Activated T-cell treated with anti-CD3 and anti-CD28 coated beads, Interleukin-2, amount 50 U/mL, for 72 hours (primary cell): ENCODE results near the gene SLC17A1. TPM values are rescaled to one million over a fixed set of nuclear protein-coding genes. Genes with fewer than 3 reads are reported as not detected.

Experiments used
- ATAC-seq, 2 donors: fragments of 150-1000 bp; cut with Tn5 transposase; replicated peaks in 1 of 2; 2 replicates each; pipeline ENCODE4 v1.10.0; 2021; ENCODE audit warnings: moderate library complexity in 2 of 2, mild to moderate bottlenecking in 1 of 2
- DNase-seq, 2 donors: peaks; one replicate each; pipeline ENCODE4 v3.0.0; 2021 to 2022; ENCODE audit warnings: mixed read lengths in 1 of 2
- H3K27ac Mint-ChIP-seq: one replicate; pipeline ENCODE4 v1.8.0; 2022; ENCODE audit warnings: mild to moderate bottlenecking, moderate library complexity, mixed read lengths
- H3K27me3 Mint-ChIP-seq: one replicate; pipeline ENCODE4 v1.8.0; 2022; ENCODE audit warnings: low read depth, mixed read lengths
- H3K36me3 Mint-ChIP-seq, 2 donors: one replicate each; pipeline ENCODE4 v1.8.0; 2022; ENCODE audit warnings: mixed read lengths in 2 of 2, mild to moderate bottlenecking in 1 of 2; ENCODE audit not compliant: insufficient read depth in 2 of 2
- H3K4me1 Mint-ChIP-seq: one replicate; pipeline ENCODE4 v1.8.0; 2022; ENCODE audit warnings: low read depth, mixed read lengths
- H3K4me3 Mint-ChIP-seq, 2 donors: one replicate each; pipeline ENCODE4 v1.8.0; 2022; ENCODE audit warnings: mild to moderate bottlenecking in 2 of 2, mixed read lengths in 2 of 2, moderate library complexity in 2 of 2
- H3K9me3 Mint-ChIP-seq, 2 donors: one replicate each; pipeline ENCODE4 v1.8.0; 2022; ENCODE audit warnings: mixed read lengths in 2 of 2
- total RNA-seq, 2 donors: library from RNA; stranded (reverse); gene quantifications; one replicate each; pipeline ENCODE4 v1.2.3, GENCODE V29; 2022

Gene SLC17A1, protein sequence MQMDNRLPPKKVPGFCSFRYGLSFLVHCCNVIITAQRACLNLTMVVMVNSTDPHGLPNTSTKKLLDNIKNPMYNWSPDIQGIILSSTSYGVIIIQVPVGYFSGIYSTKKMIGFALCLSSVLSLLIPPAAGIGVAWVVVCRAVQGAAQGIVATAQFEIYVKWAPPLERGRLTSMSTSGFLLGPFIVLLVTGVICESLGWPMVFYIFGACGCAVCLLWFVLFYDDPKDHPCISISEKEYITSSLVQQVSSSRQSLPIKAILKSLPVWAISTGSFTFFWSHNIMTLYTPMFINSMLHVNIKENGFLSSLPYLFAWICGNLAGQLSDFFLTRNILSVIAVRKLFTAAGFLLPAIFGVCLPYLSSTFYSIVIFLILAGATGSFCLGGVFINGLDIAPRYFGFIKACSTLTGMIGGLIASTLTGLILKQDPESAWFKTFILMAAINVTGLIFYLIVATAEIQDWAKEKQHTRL
- under 1 TPM in 1 of 2 donors, not detected in 1; 0.29 TPM for total RNA-seq

DNA sequence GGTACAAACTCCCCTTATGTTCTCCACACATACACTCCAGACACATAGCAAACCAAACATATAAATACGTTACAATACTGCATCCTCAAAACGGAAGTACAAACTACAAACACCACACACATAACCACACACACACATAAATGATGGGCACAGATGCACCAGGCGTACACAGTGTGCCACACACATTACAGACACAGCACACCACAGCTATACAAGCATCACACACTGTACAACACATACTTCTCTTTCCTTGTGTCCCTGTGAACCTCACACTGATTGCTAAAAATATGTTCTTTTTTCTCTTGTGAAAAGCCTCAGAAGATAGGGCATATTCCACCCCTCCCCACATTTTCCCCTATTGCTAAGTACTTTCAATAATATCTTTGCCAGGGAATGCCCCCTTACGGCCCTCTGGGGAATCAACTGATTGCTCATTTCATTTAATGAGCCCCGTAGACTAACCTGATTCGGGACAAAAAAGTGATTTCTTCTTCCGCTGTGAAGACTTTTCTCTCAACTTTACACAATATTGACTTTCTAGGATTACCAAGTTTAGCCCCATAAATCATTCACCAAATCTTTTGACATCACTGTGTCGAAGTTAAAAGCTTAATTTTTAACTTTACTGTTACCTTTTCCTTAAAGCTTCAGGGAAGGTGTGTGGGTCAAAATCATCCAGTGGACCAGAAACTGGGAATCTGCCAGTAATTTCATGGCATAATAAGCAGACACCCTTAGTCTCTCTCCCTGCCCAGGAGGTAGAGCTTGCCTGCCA is at the start of gene SLC17A1:
Gene SLC17A1, minus strand, starts transcription at position 521 of the 775 bp plus-strand sequence. CDS start 1,495 bp downstream, outside the sequence.
- Mint-ChIP-seq H3K4me3 (no peak within 1 kb of the TSS), H3K4me1 (peaks cover 20% of the 10 kb centered on the region), H3K27ac (no peak within 1 kb of the TSS), H3K27me3 (peaks cover 35% of the 10 kb centered on the region), H3K36me3 (peaks cover 0 to 2% of the 10 kb centered on the region in 2 donors), H3K9me3 (peaks cover 0 to 2% of the 10 kb centered on the region in 2 donors)
- ATAC-seq, result no peak
- no peak for DNase-seq

DNA sequence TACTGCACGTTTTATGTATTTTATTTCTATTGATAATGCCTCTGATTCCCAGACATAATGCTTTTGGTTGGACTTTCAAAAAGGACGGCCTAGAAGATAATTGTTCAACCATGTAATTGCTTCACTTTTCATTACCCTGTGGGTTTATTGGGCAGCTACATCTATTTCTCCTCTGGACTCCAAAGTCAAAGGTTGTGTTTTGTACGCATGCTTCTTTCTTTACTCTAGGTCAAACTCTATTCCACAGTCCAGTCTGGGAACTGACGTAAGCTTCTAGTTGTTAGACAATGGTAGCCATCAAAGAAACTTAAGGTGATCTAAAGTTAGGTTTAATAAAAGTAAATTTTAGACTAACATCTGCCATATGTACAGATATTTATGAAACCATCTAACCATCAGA is 48.7 kb upstream of the SLC17A1 start:
- H3K27me3 Mint-ChIP-seq, result no peaks in the 10 kb centered on the region
- H3K9me3 Mint-ChIP-seq, result no peaks in the 10 kb centered on the region
- peaks cover 7% of the 10 kb centered on the region for H3K4me1 Mint-ChIP-seq
- DNase-seq (no peak), ATAC-seq (no peak)
- no peaks in the 10 kb centered on the region for H3K36me3 Mint-ChIP-seq
- H3K4me3 Mint-ChIP-seq, result no peak overlapping the region
- H3K27ac Mint-ChIP-seq, result no peak overlapping the region

DNA sequence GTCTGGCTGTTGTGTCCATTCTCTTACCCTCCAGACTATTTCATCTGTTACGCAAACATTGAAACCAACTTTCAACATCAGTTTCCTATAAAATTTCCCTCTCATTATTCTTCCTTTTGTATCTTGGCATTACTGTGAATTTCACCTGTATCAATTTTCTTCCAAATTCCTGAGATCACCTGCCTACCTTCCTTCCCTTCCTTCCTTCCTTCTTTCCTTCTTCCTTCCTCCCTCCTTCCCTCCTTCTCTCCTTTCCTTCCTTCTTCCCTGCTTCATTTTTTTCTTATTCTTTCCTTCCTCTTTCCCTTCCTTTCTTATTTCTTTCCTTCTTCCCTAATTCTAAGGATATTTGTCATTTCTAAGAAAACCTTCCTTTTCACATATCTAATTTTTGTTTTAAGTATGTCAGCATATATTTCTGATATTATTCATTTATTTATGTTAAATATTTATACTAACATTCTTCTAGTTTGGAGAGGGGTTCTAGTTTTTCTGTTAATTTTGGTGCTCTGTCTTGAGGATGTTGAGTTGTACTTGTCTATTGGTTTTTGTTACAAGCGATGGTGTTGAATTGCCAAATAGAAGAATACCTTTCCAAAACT is 47.0 kb upstream of the SLC17A1 start:
- peaks cover 19% of the 10 kb centered on the region for H3K4me1 Mint-ChIP-seq
- DNase-seq, result no peak
- no peak overlapping the region for H3K4me3 Mint-ChIP-seq
- no peak for ATAC-seq
- no peaks in the 10 kb centered on the region for H3K36me3 Mint-ChIP-seq
- no peaks in the 10 kb centered on the region for H3K9me3 Mint-ChIP-seq
- H3K27me3 Mint-ChIP-seq, result no peaks in the 10 kb centered on the region
- no peak overlapping the region for H3K27ac Mint-ChIP-seq

DNA sequence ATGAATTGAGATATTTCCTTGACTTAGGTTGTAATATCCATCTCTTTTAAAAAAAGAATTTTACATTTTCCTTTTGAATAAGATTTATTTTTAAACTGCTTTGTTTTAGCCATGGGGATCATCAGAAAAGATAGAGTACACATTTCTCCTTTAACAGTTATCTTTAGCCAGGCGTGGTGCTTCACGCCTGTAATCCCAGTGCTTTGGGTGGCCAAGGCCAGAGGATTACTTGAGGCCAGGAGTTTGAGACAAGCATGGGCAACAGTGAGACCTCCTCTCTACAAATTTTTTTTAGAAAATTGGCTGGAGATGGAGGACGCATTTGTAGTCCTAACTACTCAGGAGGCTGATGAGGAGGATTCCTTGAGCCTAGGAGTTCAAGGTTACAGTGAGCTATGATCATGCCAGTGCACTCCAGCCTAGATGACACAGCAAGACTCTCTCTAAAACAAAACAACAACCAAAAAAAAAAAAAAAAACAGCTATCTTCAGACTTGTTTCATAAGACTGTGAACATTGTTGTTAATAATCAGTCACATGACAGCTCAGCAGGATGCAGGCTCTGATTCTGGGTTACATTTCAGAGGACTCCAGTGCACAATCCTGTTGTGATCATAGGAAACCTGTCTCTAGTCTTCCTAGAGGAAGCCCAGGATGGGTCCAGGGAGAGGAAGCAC is 44.2 kb upstream of the SLC17A1 start:
- no peak overlapping the region for H3K27ac Mint-ChIP-seq
- H3K36me3 Mint-ChIP-seq, result no peaks in the 10 kb centered on the region
- H3K4me3 Mint-ChIP-seq, result no peak overlapping the region
- H3K27me3 Mint-ChIP-seq, result no peaks in the 10 kb centered on the region
- H3K4me1 Mint-ChIP-seq, result peaks cover 23% of the 10 kb centered on the region
- ATAC-seq, result no peak
- H3K9me3 Mint-ChIP-seq, result no peaks in the 10 kb centered on the region
- DNase-seq, result no peak

DNA sequence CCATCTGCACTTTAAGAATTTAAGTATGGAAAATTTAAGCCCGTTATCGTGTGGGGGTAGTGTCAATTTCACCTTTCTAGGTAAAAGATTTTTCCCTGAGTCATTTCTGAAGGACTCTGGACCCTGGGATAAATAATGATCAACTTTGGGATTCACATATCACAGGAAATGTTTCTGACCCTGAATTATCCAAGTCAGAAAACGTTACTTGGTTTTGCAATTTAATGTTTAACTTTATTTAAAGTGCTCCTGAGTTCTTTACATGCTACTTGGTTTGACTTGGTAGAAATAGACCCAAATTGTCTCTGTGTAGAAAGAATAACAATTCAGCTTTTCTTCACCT is 43.7 kb upstream of the SLC17A1 start:
- Mint-ChIP-seq H3K27ac (no peak overlapping the region), H3K4me1 (peaks cover 23% of the 10 kb centered on the region), H3K4me3 (no peak overlapping the region), H3K27me3 (no peaks in the 10 kb centered on the region), H3K9me3 (no peaks in the 10 kb centered on the region), H3K36me3 (no peaks in the 10 kb centered on the region)
- DNase-seq (no peak), ATAC-seq (no peak)

DNA sequence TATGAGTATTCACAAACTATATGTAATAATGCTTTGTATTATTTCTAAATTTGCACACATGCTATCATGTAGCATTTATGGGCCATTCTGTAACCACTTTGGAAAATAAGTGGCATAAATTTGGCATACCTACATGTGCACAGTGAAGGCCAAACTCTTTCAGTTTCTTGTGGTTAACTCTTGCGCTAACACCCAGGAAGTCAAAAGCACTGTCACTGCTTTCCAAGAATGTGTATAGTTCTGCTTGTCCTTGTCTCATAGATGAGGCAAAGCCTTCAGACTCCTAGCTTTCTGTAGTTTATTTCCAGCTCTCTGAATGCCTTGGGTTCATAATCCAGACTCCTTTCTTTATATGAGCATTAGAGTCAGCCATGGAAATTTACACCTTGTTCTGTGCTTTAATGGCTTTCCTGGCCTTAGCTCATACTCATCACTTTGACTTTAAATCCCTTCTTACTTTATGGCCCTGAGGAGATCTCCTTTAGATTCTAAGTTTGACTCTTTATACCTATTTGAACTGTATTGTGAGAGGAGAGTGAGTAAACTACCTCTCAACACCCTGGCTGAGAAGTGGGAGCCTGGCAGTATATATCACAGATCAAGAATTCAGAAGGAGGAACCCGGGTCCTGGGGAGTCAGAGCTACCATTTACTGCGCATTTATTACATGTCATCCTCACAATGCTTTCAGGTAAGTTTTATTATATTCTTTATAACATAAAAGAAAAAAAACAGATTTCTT is 43.1 kb upstream of the SLC17A1 start:
- Mint-ChIP-seq H3K9me3 (no peaks in the 10 kb centered on the region), H3K27ac (no peak overlapping the region), H3K27me3 (no peaks in the 10 kb centered on the region), H3K4me1 (peaks cover 23% of the 10 kb centered on the region), H3K4me3 (peak overlapping the region in 1 of 2 donors; percentile 38), H3K36me3 (no peaks in the 10 kb centered on the region)
- DNase-seq (no peak), ATAC-seq (peak in 1 of 2 donors; percentile 62)

DNA sequence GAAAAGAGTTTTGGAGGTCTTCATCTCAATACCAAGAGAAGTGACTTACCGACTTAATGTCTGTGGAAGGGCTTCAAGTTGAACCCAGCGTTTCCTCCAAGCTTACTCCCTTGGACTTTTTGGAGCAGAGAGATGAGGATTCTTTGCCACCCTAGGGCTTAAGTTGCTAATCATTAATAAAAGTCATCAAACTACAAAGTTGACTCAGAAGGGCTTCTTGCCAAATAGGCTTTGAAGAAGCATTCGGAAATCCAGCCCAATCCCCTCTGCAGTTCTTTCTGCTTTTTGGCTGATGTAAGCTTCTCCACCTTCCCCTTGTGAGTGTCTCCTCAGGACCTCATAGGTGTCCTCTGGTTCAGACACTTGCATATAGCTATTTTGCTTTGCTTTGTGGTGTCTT is 42.3 kb upstream of the SLC17A1 start, which contains the start of gene SLC17A3:
Gene SLC17A3, minus strand, starts transcription at position 126 of the 400 bp plus-strand sequence. CDS start 5,856 bp downstream, outside the sequence.
- no peak for ATAC-seq
- no peak within 1 kb of the TSS for H3K27ac Mint-ChIP-seq
- no peaks in the 10 kb centered on the region for H3K27me3 Mint-ChIP-seq
- no peaks in the 10 kb centered on the region for H3K9me3 Mint-ChIP-seq
- no peak for DNase-seq
- peaks cover 23% of the 10 kb centered on the region for H3K4me1 Mint-ChIP-seq
- no peaks in the 10 kb centered on the region for H3K36me3 Mint-ChIP-seq
- peak within 1 kb of the TSS in 1 of 2 donors; percentile 38 for H3K4me3 Mint-ChIP-seq

DNA sequence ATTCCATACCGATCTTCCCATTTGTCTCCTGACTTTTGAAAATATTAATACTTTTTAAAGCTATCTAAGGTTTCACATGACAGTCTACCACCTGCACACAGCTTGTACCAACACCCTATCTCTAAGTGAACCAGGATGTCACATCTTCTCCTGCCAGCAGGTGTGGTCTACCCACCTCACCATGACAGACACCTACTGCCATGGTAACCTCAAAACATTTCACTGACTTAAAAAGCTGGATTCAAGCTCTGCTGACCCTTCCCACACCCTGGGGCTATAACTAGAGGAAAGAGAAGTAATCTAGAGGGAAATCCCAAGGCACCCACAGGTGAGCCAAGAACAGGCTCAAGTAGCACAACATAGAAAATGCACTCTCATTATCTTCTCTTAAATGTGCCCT is 41.0 kb upstream of the SLC17A1 start:
- H3K9me3 Mint-ChIP-seq, result no peaks in the 10 kb centered on the region
- DNase-seq (no peak), ATAC-seq (peak in 1 of 2 donors; percentile 39)
- no peaks in the 10 kb centered on the region for H3K36me3 Mint-ChIP-seq
- H3K27me3 Mint-ChIP-seq, result no peaks in the 10 kb centered on the region
- no peak overlapping the region for H3K4me3 Mint-ChIP-seq
- peaks cover 23% of the 10 kb centered on the region for H3K4me1 Mint-ChIP-seq
- H3K27ac Mint-ChIP-seq, result no peak overlapping the region

DNA sequence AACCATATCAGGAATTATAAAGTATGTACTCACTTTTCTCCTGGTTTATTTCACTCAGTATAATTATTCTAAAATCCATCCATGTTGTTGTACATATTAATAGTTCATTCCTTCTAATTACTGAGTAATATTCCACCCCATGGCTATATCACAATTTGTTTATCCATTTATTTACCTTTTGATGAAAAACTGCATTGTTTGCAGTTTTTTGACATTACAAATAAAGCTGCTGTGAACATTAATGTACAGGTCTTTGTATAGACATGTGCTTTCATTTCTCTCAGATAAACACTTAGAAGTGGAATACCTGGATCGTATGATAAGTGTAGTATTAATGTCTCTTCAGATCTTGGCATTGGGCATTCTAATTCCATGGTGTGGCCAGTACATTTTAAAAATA is 38.0 kb upstream of the SLC17A1 start:
- H3K9me3 Mint-ChIP-seq, result peaks cover 0 to under 1% of the 10 kb centered on the region in 2 donors
- DNase-seq (no peak), ATAC-seq (no peak)
- H3K27ac Mint-ChIP-seq, result no peak overlapping the region
- H3K27me3 Mint-ChIP-seq, result peaks cover 2% of the 10 kb centered on the region
- peaks cover 0 to 1% of the 10 kb centered on the region in 2 donors for H3K36me3 Mint-ChIP-seq
- peaks cover 33% of the 10 kb centered on the region for H3K4me1 Mint-ChIP-seq
- H3K4me3 Mint-ChIP-seq, result no peak overlapping the region

DNA sequence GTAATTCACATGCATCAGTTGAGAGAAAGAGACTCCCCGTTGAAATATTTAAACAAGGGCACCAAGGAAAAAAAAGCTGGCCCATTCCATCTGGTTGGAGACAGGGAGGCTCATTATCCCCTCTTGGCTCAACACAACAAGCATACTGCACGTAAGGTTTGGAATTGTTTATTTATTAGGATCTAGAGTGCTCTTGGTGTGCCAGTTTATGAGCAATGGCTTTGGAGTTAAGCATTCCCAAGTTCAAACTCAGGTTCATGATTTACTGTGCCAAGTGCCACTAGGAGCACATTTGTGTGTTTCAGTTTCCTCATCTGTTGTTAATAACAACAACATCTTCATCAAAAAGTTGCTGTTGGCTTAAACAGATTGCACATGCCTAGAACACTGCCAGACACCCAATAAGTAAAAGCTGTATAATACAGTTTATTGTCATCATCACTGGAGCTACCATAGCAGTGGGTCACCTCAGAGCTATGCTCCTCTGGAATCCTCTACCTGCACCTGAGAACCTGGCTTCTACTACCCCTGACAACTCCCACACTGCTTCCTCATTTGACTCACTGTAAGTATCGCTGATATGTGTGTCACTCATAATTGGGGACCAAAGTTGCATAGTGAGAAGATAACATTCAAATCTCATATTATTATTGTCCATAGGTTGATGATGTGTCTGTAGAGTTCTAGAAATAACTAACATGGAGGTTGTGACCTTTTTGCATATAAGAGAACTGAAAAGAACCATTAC is 36.8 kb upstream of the SLC17A1 start:
- Mint-ChIP-seq H3K4me1 (peaks cover 35% of the 10 kb centered on the region), H3K27ac (no peak overlapping the region), H3K4me3 (no peak overlapping the region), H3K36me3 (peaks cover 4 to 8% of the 10 kb centered on the region in 2 donors), H3K9me3 (peaks cover 12 to 13% of the 10 kb centered on the region in 2 donors), H3K27me3 (peaks cover 10% of the 10 kb centered on the region)
- peak; percentile 45 to 55 for ATAC-seq
- no peak for DNase-seq

DNA sequence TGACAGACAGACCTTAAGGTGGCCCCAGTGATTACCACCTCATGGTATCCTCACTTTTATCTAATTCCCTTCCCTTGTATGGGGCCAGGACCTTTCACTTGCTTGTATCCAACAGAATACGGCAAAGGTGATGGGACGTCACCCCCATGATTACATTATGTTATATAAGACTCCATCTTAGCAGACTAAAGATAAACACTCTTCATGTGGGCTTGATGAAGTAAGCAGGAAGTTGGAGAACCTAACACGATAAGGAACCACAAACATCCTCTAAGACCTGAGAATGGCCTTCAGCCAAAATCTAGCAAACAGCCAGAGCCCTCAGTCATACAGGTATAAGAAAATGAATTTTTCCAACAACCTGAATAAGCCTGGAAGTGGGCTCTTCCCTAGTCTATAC is 34.2 kb upstream of the SLC17A1 start:
- Mint-ChIP-seq H3K27ac (peak overlapping the region; percentile 63), H3K4me3 (peak overlapping the region in 1 of 2 donors; percentile 63), H3K4me1 (peaks cover 23% of the 10 kb centered on the region), H3K27me3 (peaks cover 10% of the 10 kb centered on the region), H3K36me3 (peaks cover 4 to 8% of the 10 kb centered on the region in 2 donors), H3K9me3 (peaks cover 13% of the 10 kb centered on the region in 2 donors)
- ATAC-seq (peak; percentile 76 to 84), DNase-seq (peak in 1 of 2 donors; percentile 18)
